Ishikawa (cell line): Measurements from ENCODE around the gene SLC6A3.

Source experiments
- CEBPB ChIP-seq: IDR thresholded peaks from 2 replicates; pipeline ENCODE4 v1.6.1; 2012
- CREB1 ChIP-seq: IDR thresholded peaks from 2 replicates; pipeline ENCODE4 v1.6.1; 2012; ENCODE audit warnings: low read depth
- EGR1 ChIP-seq: IDR thresholded peaks from 2 replicates; pipeline ENCODE4 v1.6.1; 2012
- EP300 ChIP-seq: IDR thresholded peaks from 2 replicates; pipeline ENCODE4 v1.6.1; 2012; ENCODE audit warnings: borderline replicate concordance
- MAX ChIP-seq: IDR thresholded peaks from 2 replicates; pipeline ENCODE4 v1.6.1; 2012
- RAD21 ChIP-seq: IDR thresholded peaks from 2 replicates; pipeline ENCODE4 v1.6.1; 2012; ENCODE audit warnings: low read depth
- REST ChIP-seq: IDR thresholded peaks from 2 replicates; pipeline ENCODE4 v1.6.1; 2012; ENCODE audit warnings: low read depth, mild to moderate bottlenecking
- TAF1 ChIP-seq: IDR thresholded peaks from 2 replicates; pipeline ENCODE4 v1.6.1; 2012; ENCODE audit warnings: low read depth, mild to moderate bottlenecking
- TCF12 ChIP-seq: IDR thresholded peaks from 2 replicates; pipeline ENCODE4 v1.6.1; 2012; ENCODE audit warnings: low read depth
- USF1 ChIP-seq: IDR thresholded peaks from 2 replicates; pipeline ENCODE4 v1.6.1; 2012
- YY1 ChIP-seq: IDR thresholded peaks from 2 replicates; pipeline ENCODE4 v1.6.1; 2012; ENCODE audit warnings: low read depth

- no peak for TF ChIP-seq CREB1
- no peak for TF ChIP-seq REST
- TF ChIP-seq USF1: no peak
- TF ChIP-seq YY1: no peak
- TF ChIP-seq RAD21: no peak
- no peak for TF ChIP-seq EGR1
- TF ChIP-seq MAX: no peak
- TF ChIP-seq TCF12: no peak
- TF ChIP-seq EP300: no peak
- no peak for TF ChIP-seq TAF1
- no peak for TF ChIP-seq CEBPB
Measured at GRCh38 chr5:1380910-1381309, 64.3 kb downstream of the SLC6A3 start.
